ENCODE data around the gene PHC2.

PHC2 gene

GRCh38 chr1:33337441-33337840, 93.5 kb downstream of the PHC2 start:
- DNase-seq, result no peak
- H3K36me3 ChIP-seq (replicated peaks), result peaks cover 49% of the 10 kb centered on the region
- no peak for TF ChIP-seq CTCF (IDR thresholded peaks at IDR 0.05; ENCODE audit: low read depth, low read length, missing control alignments)
- H3K27me3 ChIP-seq (replicated peaks), result no peaks in the 10 kb centered on the region
- H3K27ac ChIP-seq, result peak overlapping the region; percentile 85
- in situ Hi-C loops (cut with HindIII; ENCODE audit: low pct_ligation_motif_present, low sequenced_read_pairs), result no loop called here
- no peak overlapping the region for H3K4me3 ChIP-seq (ENCODE audit: low read depth, low read length)

- no peak for TF ChIP-seq CTCF (IDR thresholded peaks at IDR 0.05; ENCODE audit: low read depth, low read length, missing control alignments)
- DNase-seq, result no peak
- H3K27ac ChIP-seq, result peak overlapping the region; percentile 16
- peaks cover 52% of the 10 kb centered on the region for H3K36me3 ChIP-seq (replicated peaks)
- no peaks in the 10 kb centered on the region for H3K27me3 ChIP-seq (replicated peaks)
- in situ Hi-C loops (cut with HindIII; ENCODE audit: low pct_ligation_motif_present, low sequenced_read_pairs), result no loop called here
- H3K4me3 ChIP-seq (ENCODE audit: low read depth, low read length), result no peak overlapping the region
These were observed 94.3 kb downstream of the PHC2 start for GRCh38 chr1:33336580-33336979.

- Histone ChIP-seq H3K36me3 (replicated peaks) (peaks cover 57% of the 10 kb centered on the region), H3K4me3 (ENCODE audit: low read depth, low read length) (no peak overlapping the region), H3K27me3 (replicated peaks) (no peaks in the 10 kb centered on the region), H3K27ac (peak overlapping the region; percentile 36)
- in situ Hi-C loops (cut with HindIII; ENCODE audit: low pct_ligation_motif_present, low sequenced_read_pairs), result no loop called here
- no peak for TF ChIP-seq CTCF (IDR thresholded peaks at IDR 0.05; ENCODE audit: low read depth, low read length, missing control alignments)
- no peak for DNase-seq
These were observed 95.9 kb downstream of the PHC2 start for GRCh38 chr1:33335020-33335419.

- in situ Hi-C loops (cut with HindIII; ENCODE audit: low pct_ligation_motif_present, low sequenced_read_pairs), result no loop called here
- Histone ChIP-seq H3K4me3 (ENCODE audit: low read depth, low read length) (no peak overlapping the region), H3K27ac (peak overlapping the region; percentile 36), H3K36me3 (replicated peaks) (peaks cover 62% of the 10 kb centered on the region), H3K27me3 (replicated peaks) (no peaks in the 10 kb centered on the region)
- no peak for DNase-seq
- no peak for TF ChIP-seq CTCF (IDR thresholded peaks at IDR 0.05; ENCODE audit: low read depth, low read length, missing control alignments)
These were observed 96.8 kb downstream of the PHC2 start for GRCh38 chr1:33334081-33334552.

- in situ Hi-C loops (cut with HindIII; ENCODE audit: low pct_ligation_motif_present, low sequenced_read_pairs), result no loop called here
- Histone ChIP-seq H3K27ac (peak overlapping the region; percentile 36), H3K36me3 (replicated peaks) (peaks cover 73% of the 10 kb centered on the region), H3K27me3 (replicated peaks) (no peaks in the 10 kb centered on the region), H3K4me3 (ENCODE audit: low read depth, low read length) (no peak overlapping the region)
- no peak for DNase-seq
- TF ChIP-seq CTCF (IDR thresholded peaks at IDR 0.05; ENCODE audit: low read depth, low read length, missing control alignments), result no peak
These were observed 98.0 kb downstream of the PHC2 start for GRCh38 chr1:33332881-33333280.

- in situ Hi-C loops (cut with HindIII; ENCODE audit: low pct_ligation_motif_present, low sequenced_read_pairs), result no loop called here
- DNase-seq, result no peak
These were observed 98.5 kb downstream of the PHC2 start for GRCh38 chr1:33332357-33332789.

More at GRCh38 chr1:33332357-33332789, 98.5 kb downstream of the PHC2 start:
- peaks cover 77% of the 10 kb centered on the region for H3K36me3 ChIP-seq (replicated peaks)
- no peaks in the 10 kb centered on the region for H3K27me3 ChIP-seq (replicated peaks)
- TF ChIP-seq CTCF (IDR thresholded peaks at IDR 0.05; ENCODE audit: low read depth, low read length, missing control alignments), result no peak
- H3K4me3 ChIP-seq (ENCODE audit: low read depth, low read length), result no peak overlapping the region
- peak overlapping the region; percentile 36 for H3K27ac ChIP-seq

Data from brain microvascular endothelial cell (primary cell).